Testis (tissue), 2 donors: Measurements from ENCODE around the gene TOMM7.

Experiments used
- CTCF ChIP-seq, 3 experiments: fragments of 450-650 bp in 2 of 3; fragments of 200-600 bp in 1 of 3; sonication (generic) in 1 of 3; IDR thresholded peaks; one replicate each; pipeline ENCODE4 v1.5.1; 2016 to 2019; ENCODE audit warnings: antibody characterized with exemption in 3 of 3, mild to moderate bottlenecking in 2 of 3, moderate library complexity in 1 of 3
- POLR2A ChIP-seq: fragments of 450-650 bp; IDR thresholded peaks from one replicate; pipeline ENCODE4 v1.6.1; 2017; ENCODE audit warnings: antibody characterized with exemption, mild to moderate bottlenecking, moderate library complexity

GRCh38 chr7:22827563-22827962, 4.9 kb upstream of the TOMM7 start:
- TF ChIP-seq CTCF (IDR thresholded peaks at IDR 0.05) (no peak), POLR2A (no peak)
